Stimulated activated CD8-positive, alpha-beta memory T cell treated with anti-CD3 and anti-CD28 coated beads, Interleukin-12 subunit alpha, Interleukin-12 subunit beta, amount 100 ng/mL, for 1 hour (primary cell): ENCODE data around the gene PITX3.

Source experiments
- DNase-seq: peaks from one replicate; pipeline ENCODE4 v3.0.0-alpha.2; 2020; ENCODE audit warnings: low read depth

Gene PITX3

DNA sequence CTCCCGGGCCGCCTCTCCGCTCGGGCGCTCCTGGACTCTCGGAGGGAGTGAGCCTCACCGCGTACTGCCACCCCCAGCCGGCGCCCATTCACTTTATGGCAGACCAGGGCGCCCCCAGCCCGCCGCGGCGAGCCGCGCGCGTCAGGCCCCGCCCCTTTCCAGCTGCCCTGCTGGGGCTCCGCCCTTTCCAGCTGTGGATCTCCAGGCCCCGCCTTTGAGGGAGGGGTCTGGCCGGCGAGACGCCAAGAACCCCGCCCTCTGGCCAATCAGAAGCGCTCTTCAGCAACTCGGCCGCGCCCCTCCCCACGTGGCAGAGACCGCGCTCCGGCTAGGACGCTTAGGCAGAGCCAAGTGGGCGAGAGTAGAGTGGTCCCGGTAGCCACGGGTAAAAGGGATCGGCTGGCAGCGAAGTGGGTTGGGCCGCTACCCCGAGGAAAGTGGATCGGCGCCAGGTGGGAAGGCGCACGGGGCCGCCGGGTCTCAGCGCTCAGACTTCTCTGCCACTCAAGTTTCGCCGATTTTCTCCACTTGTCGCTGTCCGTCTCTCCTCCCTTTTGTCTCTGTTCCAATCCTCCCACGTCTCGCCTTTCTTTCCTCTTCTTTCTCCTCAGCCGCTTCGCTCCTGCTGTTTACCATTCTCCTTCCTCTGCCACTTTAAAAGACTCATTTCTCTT, at the start of gene PITX3:
TSS of gene PITX3 (minus strand) at position 69 of the 674 bp plus-strand sequence. CDS start 9,432 bp downstream, outside the sequence.
- peak; percentile 73 for DNase-seq

DNA sequence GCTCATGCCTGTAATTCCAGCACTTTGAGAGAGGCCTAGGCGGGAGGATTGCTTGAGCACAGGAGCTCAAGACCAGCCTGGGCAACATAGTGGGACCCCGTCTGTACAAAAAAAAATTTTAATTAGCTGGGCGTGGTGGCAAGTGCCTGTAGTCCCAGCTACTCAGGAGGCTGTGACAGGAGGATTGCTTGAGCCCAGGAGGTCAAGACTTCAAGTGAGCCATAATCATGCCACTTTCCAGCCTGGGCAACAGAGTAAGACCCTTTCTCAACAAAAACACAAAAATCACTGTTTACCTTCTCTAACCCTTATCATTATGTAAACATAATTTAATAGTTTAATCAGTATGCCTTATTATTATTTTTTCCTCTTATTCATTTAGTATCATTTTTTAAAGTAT, 48.5 kb upstream of the PITX3 start:
- DNase-seq: no peak

DNA sequence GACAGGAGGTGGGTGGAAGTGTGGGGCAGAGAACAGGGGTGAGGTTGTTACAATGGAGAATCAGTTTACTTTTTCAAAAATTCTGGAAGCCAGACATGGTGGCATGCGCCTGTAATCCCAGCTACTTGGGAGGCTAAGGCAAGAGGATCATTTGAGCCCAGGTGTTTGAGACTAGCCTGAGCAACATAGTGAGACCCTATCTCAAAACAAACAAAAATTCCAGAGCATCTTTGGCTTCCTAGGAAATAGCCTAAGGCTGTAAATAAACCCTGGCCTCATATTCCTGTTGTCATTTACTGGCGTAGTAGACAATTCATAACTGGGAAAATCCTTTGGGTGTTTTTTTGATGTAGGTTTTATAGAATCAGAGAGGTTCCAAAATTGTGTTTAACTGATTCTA, 48.0 kb upstream of the PITX3 start:
- DNase-seq: no peak

DNA sequence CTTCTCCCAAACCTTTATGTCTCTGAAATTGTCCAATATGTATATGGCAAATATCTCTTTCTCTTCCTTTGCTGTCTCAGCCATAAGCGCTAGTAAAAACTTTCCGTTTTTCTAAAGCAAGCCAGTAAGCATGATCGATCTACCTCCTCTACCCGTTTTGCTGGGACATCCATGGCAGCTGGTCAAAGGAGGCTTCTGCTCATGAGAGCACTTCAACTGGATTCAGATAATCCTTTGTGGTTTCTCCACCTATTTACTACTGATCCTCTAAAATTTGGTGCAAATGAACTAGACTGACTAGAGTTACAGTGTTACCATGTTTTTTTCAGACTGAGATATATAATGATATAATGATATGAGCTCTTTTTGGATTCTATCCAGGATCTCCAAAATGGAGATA, 46.7 kb upstream of the PITX3 start:
- DNase-seq: no peak

DNA sequence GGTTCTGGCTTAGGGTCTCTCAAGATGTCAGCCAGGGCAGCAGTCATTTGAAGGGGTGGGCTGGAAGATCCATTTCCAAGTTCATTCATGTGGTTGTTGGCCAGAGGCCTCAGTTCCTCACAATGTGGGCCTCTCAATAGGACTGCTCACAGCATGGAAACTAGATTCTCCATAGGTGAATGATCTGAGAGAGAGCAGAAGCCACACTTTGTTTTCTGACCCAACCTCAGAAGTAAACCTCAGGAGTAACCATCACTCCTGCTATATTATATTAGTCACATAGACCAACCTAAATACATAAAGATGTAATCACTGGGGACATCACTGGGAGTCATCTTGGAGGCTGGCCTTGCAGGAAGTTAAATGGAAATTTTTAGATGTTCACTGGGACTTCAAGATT, 46.2 kb upstream of the PITX3 start:
- DNase-seq: no peak

DNA sequence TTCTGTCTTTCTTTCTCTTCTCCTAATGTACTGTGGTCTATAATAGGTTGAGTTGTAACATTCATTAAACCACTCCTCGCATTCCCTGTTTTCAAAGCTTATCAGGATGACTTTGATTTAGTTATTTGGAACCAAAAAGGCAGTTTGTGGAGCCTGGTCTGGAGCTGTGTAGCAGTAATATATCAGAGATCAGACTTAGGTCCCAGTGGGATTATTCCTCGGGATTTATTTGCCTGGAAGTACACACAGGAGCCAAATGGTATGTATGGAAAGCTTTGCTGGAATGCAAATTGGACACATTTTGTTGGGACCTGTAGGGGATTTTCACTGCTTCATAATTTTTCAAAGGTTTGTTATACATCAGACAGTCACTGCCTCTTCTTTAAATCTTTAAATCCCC, 44.9 kb upstream of the PITX3 start:
- DNase-seq: no peak

DNA sequence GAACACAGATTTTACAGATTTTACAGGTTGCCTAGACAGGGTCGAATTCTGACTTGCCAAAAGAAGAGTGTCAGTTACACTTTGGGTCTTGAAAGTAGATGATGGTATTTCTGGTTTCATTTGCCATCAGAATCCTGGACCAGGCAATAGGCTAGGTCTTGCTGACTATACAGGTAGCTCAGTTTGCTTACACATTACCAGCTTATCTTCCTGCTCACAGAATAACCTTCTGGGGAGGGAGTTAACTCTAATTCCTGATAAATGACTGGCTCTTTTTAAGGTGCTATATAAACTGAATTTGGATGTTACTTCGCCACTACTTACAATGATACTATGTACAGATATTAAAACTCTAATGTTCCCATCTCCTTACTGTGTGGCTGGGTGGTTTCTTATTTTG, 43.8 kb upstream of the PITX3 start:
- DNase-seq: no peak

DNA sequence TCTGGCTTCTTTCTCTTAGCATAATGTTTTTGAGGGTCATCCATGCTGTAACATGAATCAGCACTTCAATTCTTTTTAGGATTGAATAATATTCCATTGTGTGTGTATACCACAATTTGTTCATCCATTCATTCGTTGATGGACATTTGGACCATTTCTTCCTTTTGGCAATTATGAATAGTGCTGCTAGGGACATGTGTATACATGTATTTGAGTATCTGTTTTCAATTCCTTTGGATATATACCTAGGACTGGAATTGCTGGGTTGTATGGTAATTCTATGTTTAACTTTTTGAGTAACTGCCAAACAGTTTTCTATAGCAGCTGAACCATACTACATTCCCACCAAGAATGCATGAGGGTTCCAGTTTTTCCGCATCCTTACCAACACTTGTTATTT, 43.2 kb upstream of the PITX3 start:
- no peak for DNase-seq

DNA sequence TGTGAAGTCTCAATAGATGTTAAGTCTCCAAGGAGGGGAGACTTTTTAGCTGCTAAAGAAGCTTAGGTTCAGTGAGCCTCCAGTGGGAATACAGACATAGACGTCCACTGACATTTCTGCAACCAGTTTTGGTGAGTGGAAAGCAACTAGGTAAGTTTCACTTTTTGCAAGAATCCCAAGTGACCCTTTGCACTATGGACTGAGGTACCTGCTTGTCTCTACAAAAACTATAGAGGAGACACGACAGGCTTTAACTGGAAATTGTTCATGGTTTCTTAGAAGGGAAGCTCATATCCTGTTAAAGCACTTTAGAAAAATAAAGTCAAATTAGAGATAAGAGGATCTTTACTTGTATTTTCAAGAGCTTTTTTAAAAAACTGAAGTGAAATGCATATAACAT, 42.6 kb upstream of the PITX3 start:
- no peak for DNase-seq

DNA sequence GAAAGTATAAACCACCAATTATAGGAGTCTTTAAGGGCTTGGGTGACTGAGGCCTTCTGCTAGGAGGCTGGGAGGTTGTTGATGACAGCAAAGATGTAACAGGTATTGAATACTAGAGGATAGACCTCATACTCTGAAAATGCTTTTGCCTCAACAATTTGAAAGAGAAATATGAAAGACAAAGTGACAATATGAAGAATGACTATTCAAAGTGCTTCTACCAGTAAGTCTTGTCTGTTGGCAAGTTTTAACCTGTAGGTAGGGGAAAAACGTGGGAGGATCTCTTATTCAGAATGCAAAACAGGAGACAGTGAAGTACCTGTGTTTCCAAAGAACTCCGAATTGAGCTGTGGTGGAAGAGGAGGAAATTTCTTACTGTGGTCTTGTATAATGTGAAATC, 42.2 kb upstream of the PITX3 start:
- no peak for DNase-seq

DNA sequence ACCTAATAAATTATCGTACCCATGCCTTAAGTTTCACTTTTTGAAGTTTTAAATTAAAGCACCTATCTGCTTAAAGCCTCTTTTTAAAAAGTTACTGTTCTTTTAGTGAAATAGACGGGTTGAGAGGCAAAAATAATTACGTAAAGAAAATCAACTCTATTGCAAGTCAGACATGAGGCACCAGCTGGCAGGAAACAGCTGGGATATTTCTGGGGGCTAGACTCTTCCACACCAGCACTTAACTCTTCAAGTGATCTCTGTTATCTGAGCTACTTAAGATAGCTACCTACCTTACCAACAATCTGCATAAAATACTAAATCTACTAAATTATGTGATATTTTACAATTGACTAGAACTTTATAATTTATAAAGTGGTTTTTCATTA, 39.8 kb upstream of the PITX3 start:
- DNase-seq: no peak

DNA sequence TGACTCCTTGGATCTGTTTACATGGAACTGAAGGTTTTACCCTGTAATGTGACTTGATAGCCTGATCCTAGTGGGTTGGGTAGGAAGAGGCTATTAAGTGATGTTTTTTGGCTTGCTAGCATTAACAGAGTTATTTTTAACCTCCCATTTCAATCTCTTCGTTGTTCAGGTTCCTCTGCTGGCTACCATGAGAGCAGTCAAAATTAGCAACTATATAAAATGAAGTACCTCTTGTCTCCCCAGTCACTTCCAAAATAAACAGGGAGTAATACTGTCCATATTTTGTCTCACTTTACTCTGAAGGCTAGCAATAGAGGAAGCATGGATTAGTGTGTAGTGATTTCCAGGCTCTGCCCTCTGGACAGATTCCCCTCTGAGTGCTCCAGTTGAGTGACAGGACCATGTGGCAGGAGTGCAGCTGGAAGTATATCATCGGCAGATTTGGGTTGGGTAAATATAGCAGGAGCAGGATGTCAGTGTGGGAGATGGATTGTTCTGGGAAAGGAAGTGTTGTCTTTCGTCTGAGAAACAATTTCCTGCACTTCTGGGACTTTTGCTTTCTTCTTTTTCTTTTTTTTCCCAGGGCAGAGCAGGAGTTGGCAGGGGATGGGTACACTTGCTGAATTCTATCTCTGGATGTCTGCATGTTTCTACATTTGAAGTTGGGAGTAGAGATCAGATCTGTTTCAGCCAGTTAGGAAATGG, 39.2 kb upstream of the PITX3 start:
- no peak for DNase-seq

DNA sequence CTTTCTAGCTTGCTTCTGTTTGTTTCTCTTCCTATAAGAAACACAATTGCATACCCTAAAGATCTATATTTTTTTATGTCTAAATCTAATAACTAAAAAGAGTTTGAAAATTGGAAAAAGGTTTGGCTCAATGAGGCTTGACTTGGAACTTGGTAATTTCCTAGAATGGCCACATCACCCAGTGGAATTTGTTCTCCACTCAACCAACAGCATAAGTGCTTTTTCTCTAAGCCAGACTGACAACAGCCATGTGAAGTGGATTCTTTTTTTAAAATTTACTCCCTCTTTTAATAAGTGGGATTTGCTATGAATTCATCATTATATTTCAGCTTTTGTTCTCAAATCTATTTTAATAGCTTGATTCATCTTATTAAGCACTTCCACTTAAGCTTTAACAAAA, 37.8 kb upstream of the PITX3 start:
- DNase-seq: no peak

DNA sequence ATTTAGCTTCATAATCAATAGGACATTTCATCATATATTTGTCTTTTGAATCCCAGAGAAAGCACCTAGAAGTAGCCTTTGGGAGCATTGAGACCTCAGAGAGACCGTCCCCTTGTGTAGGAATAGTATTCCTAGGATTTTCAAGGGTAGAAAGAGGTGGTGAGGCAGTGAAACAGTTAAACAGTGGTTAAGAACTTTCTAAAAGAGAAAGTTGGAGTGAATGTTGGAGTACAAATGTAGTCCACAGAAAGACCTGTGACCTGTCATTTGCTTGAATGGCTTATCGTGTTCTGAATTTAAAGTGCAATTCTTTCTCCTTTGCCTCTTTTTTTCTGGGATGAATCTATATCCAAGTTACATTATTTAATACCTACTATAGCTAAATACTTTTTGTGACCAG, 34.0 kb upstream of the PITX3 start:
- no peak for DNase-seq

DNA sequence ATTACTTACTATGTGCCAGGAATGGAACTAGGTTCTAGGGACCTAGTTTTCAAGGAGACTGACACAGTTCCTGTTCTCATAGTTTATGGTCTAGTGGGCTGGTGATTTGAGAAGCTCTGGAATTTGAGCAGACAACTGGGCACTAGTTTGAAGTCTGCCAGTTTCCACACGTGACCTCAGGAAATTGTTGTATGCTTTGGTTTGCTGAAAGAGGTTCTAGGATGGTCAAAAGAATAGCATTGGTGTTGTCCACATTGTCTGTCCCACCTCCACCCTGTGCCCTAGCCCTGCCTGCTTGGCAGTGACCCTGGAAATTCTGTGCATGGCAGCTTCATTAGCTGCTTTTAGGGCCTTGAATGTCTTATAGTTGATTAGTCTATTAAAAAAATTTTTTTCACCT, 32.8 kb upstream of the PITX3 start:
- no peak for DNase-seq

DNA sequence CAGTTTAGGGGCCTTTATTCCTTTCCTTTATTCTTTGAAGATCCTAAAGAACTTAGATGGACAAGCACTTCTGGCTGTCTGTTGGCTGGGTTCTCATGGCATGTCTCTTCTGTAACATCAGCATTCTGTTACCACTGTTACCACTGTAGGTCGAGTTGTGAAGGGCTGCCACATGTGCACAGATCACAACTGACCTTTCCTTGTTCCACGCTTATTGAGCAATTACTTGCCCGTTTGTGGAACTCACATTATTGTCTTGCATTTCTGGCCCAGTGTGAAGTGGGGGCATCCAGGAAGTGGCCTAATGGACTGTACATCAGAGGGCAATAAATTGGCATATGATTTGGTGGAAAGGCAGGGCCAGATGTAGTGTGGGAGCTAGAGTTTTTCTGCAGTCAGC, 27.7 kb upstream of the PITX3 start:
- no peak for DNase-seq

DNA sequence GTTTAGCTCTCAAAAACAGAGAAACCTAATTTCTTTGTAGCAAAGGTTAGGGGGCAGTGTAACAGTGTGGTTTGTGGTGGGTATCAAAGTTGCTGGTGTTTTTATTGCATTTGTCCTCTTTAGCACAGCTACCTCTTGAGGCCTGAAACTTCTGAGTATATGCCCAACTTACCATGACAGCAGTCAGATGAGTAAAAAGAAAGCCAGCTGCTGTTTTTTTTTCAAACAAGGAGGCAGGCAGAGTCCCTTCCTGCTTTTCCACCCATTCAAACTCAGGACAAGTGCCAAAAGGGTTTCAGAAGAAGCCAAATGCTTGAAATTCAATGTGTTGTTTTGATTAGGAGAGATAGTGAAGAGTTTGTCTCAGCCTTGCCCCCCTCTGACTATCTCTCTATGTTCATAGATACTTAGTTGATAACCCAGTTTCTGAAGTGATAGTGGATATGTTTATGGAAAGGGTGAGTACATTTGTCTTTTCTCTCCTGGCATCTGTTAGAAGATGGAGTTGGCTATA, 27.1 kb upstream of the PITX3 start:
- DNase-seq: no peak

DNA sequence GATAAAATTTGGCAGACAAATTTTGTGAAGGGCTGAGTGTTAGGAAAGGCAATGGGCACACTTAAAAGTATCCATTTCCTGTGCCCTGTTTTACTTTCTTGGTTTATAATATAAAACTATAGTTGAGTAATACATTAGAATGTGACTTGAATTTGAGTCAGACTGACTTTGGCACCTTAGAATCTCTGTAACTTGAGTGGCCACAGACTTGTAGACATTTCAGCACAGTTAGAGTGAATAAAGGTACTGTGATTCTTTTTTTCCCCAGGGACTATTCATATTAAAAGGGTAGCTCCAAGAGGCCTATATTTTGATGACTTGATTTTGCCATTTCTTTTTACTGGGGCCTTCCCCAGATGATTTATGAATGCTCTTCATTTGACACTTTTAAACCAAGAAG, 26.4 kb upstream of the PITX3 start:
- no peak for DNase-seq

DNA sequence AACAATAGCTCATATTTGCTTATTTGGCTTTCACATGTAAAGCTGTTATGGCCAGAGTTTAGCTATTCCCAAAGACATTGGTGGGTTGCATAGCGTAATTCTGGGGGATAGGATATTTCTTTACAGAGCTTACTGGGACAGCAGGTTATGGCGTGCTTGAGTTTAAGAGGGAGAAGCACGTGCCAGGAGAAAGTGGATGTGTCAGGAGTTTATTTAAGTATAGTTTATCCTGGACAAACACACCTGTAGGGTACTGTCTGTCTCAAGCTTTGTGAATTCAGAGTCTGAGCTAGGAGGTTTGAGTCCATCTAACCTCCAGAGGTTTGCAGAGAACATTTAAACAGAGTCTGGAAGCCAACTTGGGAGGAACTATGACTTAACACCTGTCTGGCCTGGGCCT, 25.4 kb upstream of the PITX3 start:
- no peak for DNase-seq

DNA sequence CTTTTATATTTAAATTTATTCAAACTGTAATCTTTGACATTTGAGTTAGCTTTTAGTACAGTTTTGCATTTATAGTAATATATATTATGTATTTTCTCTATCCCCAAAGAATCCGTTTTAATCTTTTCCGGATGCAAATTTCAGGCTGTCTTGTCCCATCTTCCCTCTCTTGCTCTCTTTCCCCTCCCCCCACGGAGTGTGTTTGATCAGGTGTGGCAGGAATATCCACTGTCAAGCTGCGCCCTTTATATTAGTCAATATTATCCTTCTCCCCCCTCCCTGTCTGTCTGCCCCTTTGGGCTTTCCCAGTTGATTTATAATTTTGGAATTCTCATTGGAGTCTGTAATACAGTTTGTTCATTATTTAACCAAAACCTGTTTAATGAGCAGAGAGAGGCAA, 23.1 kb upstream of the PITX3 start:
- DNase-seq: no peak

DNA sequence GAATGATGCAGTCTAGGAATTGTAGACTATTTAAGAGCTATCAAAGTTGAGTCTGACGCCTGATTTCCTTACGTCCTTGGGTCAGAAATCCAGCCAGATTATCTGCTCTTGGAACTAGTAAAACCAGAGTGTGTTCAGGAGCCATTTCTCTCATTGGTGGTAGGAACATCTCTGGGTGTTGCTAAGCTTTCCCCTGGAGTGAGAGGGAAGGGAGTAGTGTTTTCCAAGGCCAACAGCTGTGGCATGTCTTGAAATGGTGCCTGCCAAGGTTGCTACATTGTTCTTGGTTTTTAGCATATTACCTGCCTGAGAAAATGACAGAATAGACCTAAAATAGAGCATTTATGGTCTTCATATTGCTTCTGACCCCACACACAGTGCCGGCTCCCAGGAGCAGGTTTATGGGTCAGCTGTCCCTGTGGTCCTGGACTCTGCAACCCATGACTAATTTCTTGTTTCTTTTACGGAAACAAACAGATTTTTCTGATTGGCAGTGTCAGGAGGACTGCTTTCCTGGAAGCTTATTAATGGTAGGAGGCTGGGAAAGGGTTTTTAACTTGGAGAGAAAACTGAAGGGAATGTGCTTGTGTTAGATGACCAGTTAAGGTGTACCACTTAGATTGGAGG, 21.5 kb upstream of the PITX3 start:
- DNase-seq: no peak

DNA sequence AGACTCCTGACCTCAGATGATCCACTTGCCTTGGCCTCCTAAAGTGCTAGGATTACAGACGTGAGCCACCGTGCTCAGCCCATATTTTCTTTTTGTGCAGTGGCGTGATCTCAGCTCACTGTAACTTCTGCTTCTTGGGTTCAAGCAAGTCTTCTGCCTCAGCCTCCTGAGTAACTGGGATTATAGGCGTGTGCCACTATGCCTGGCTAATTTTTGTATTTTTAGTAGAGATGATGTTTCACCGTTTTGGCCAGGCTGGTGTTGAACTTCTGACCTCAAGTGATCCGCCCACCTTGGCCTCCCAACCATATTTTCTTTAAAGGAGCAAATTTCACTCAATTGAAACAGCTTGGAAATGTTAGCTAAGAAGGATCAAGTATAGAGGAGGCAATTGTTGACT, 20.5 kb upstream of the PITX3 start:
- no peak for DNase-seq

DNA sequence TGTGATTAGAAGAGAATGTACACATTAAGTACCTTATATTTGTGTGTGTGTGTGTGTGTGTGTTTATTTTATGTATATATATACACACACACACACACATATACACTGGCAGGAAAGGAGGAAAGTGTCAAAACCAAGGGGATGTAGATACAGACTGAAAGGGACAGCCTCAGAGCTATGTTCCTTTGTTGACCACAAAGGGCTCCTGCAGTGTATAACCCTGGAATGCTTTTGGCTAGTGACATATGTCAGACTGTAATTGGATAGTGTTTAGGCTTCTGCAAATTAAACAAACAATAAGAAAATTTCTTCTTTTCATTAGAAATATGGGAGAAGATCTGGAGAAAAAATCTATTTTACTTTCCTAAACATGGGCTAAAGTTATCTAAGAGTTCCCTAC, 19.9 kb upstream of the PITX3 start:
- no peak for DNase-seq

DNA sequence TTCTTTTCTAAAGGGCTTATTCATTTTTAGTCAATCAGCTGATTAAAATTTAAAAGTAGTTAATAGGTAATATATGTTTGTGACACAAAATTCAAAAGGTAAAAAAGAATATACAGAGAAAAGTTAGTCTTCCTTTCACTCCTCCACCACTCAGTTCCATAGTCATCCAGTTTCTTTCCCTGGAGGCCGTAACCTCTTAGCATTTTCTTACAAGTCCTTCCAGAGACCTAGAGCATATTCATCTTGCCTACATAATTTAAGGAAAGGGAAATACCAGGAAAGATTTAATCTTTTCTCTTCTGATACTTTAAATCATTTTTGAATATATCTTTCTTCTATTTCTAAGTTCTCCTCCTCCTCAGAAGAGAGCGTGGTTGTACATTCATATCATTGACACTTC, 14.1 kb upstream of the PITX3 start:
- no peak for DNase-seq
